PFSK-1 (cell line): Measurements from ENCODE around the gene FBXO15.

Source experiments
- POLR2AphosphoS5 ChIP-seq: IDR thresholded peaks from 2 replicates; pipeline ENCODE4 v1.6.1; 2012; ENCODE audit warnings: low read depth, mild to moderate bottlenecking, control low read depth, low read length, moderate library complexity
- REST ChIP-seq, 2 experiments: IDR thresholded peaks; 2 replicates each; pipeline versions ENCODE4 v1.6.1 to v1.8.0; 2011 to 2012; ENCODE audit warnings: low read depth in 2 of 2, low read length in 2 of 2, control low read depth in 1 of 2, inconsistent platforms in 1 of 2, mild to moderate bottlenecking in 1 of 2, moderate library complexity in 1 of 2; ENCODE audit not compliant: insufficient read depth in 1 of 2
- SIN3A ChIP-seq: IDR thresholded peaks from 2 replicates; pipeline ENCODE4 v1.6.1; 2012; ENCODE audit warnings: mild to moderate bottlenecking, low read length, moderate library complexity, borderline replicate concordance; ENCODE audit not compliant: insufficient read depth
- TAF1 ChIP-seq: IDR thresholded peaks from 2 replicates; pipeline ENCODE4 v1.6.1; 2012; ENCODE audit warnings: low read length, control low read depth, borderline replicate concordance; ENCODE audit not compliant: insufficient read depth

DNA sequence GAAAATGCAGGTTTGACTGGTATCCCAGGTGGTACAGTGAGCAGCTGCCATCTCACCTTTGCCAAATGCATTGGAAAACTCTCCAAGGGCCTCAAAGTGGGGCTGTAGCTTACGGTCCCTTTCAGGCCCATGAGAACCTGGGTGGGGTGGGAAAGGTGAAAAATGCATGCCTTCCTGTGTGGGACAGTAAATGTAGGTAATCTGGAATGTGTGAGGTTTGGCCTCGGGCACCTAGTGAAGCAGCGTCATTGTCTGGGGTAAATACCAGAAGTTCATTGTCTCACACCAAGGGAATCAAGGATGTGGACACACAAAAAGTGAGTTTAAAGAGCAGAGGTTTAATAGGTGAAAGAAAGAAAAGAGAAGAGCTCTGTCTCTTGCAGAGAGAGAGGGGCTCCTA lies 37.2 kb upstream of the FBXO15 start:
- TF ChIP-seq REST (IDR thresholded peaks at IDR 0.05; ENCODE audit: insufficient read depth in 1 of 2, low read depth in 2 of 2, low read length in 2 of 2): no peak
- no peak for TF ChIP-seq POLR2AphosphoS5
- no peak for TF ChIP-seq TAF1
- no peak for TF ChIP-seq SIN3A
